K562 (cell line): Measurements from ENCODE around the gene CRKL. TPM values are rescaled to one million over a fixed set of nuclear protein-coding genes. Genes with fewer than 3 reads are reported as not detected.

Source experiments
- ATAC-seq: fragments of 200-7000 bp; cut with Tn5 transposase; 3 replicates; pipeline ENCODE4 v1.9.1; 2020; ENCODE audit warnings: moderate library complexity
- BruUV-seq: library from RNA; stranded (reverse); fragments of 400-500 nt; replicated peaks from 2 replicates; lab custom pipeline; 2021; lab: Mats Ljungman, UMichigan
- CTCF ChIA-PET: fragments of 300-600 bp; formaldehyde crosslinking; extraction: SDS; loops from one replicate; lab custom pipeline; 2021; ENCODE audit warnings: low intra/inter-chr PET ratio; lab: Yijun Ruan, JAX
- POLR2A ChIA-PET: fragments of 300-600, 350-650 bp; sonication (Branson Sonifier 250); formaldehyde crosslinking; extraction: SDS; loops from one replicate; lab custom pipeline; 2021; ENCODE audit warnings: antibody characterized with exemption, inconsistent platforms; lab: Yijun Ruan, JAX
- DNase-seq, 4 experiments: peaks; one replicate each; pipeline versions ENCODE4 v3.0.0 to v3.0.0-alpha.2; 2011 to 2018; ENCODE audit warnings: low spot score in 3 of 4, mixed read lengths in 3 of 4; ENCODE audit errors: extremely low read depth in 1 of 4
- FAIRE-seq: peaks from 2 replicates; lab custom pipeline; 2011; peaks lifted over from hg19 to GRCh38; lab: Jason Lieb, UNC
- H2AFZ ChIP-seq: 2 replicates; pipeline ENCODE4 v1.6.0; 2011; ENCODE audit warnings: low read depth, low read length, control low read depth, inconsistent platforms
- H3K27ac ChIP-seq: fragments of 200-600 bp; 3 replicates; pipeline ENCODE4 v1.8.0; 2011; ENCODE audit warnings: low read depth, mild to moderate bottlenecking, control low read depth, inconsistent platforms, low read length, moderate library complexity, mixed read lengths; ENCODE audit errors: extremely low read depth
- H3K27me3 ChIP-seq, 2 experiments: fragments of 300-600 bp in 1 of 2; 2 replicates in 1 of 2; 3 replicates in 1 of 2; pipeline versions ENCODE4 v1.6.0 to v1.8.0; 2011; ENCODE audit warnings: inconsistent platforms in 2 of 2, low read length in 2 of 2, mild to moderate bottlenecking in 1 of 2, mixed read lengths in 1 of 2, moderate library complexity in 1 of 2; ENCODE audit not compliant: control insufficient read depth in 2 of 2, insufficient read depth in 2 of 2
- H3K36me3 ChIP-seq: fragments of 300-600 bp; 3 replicates; pipeline ENCODE4 v1.8.0; 2011; ENCODE audit warnings: mild to moderate bottlenecking, low read length, inconsistent platforms; ENCODE audit not compliant: control insufficient read depth, insufficient read depth
- H3K4me1 ChIP-seq, 2 experiments: fragments of 200-600 bp in 1 of 2; replicated peaks in 1 of 2; 2 replicates in 1 of 2; 3 replicates in 1 of 2; pipeline versions ENCODE4 v1.5.1 to v1.8.0; 2011; ENCODE audit warnings: inconsistent platforms in 2 of 2, low read length in 2 of 2, mild to moderate bottlenecking in 1 of 2, mixed read lengths in 1 of 2, moderate library complexity in 1 of 2; ENCODE audit not compliant: control insufficient read depth in 2 of 2, insufficient read depth in 2 of 2
- H3K4me2 ChIP-seq: 2 replicates; pipeline ENCODE4 v1.6.1; 2011; ENCODE audit warnings: low read length, control low read depth, inconsistent platforms, mixed read lengths; ENCODE audit not compliant: insufficient read depth
- H3K4me3 ChIP-seq: fragments of 200-600 bp; sonication (generic), shearing (Covaris generic); 2 replicates; pipeline ENCODE4 v1.5.1; 2016; ENCODE audit warnings: control low read depth, inconsistent platforms
- H3K79me2 ChIP-seq: fragments of 200-600 bp; 3 replicates; pipeline ENCODE4 v1.8.0; 2011; ENCODE audit warnings: low read length, inconsistent platforms; ENCODE audit not compliant: control insufficient read depth, insufficient read depth
- H3K9ac ChIP-seq, 2 experiments: 2 replicates each; pipeline versions ENCODE4 v1.6.0 to v1.6.1; 2011; ENCODE audit warnings: low read depth in 2 of 2, low read length in 2 of 2, control low read depth in 1 of 2, inconsistent platforms in 1 of 2, mild to moderate bottlenecking in 1 of 2, mixed read lengths in 1 of 2; ENCODE audit not compliant: insufficient read depth in 1 of 2
- H3K9me1 ChIP-seq: one replicate; pipeline ENCODE4 v1.6.0; 2011; ENCODE audit warnings: inconsistent platforms, mild to moderate bottlenecking, low read length, moderate library complexity; ENCODE audit not compliant: control insufficient read depth, insufficient read depth
- H3K9me3 ChIP-seq: replicated peaks from 2 replicates; pipeline ENCODE4 v1.5.1; 2011; ENCODE audit warnings: low read depth, low read length, inconsistent platforms; ENCODE audit not compliant: control insufficient read depth, insufficient read depth
- H4K20me1 ChIP-seq: replicated peaks from 2 replicates; pipeline ENCODE4 v1.6.1; 2011; ENCODE audit warnings: low read length, inconsistent platforms, mixed read lengths; ENCODE audit not compliant: control insufficient read depth, insufficient read depth
- ARNT ChIP-seq, 2 experiments: fragments of 450-650 bp; IDR thresholded peaks; 2 replicates each; pipeline ENCODE4 v1.6.1; 2016; ENCODE audit warnings: mild to moderate bottlenecking in 1 of 2
- EGR1 ChIP-seq: fragments of 450-650 bp; conservative IDR thresholded peaks from 2 replicates; pipeline ENCODE4 v1.6.1; 2017; ENCODE audit warnings: mild to moderate bottlenecking
- EZH2 ChIP-seq: IDR thresholded peaks from 2 replicates; pipeline ENCODE4 v1.6.1; 2012; ENCODE audit warnings: low read depth, mild to moderate bottlenecking, inconsistent platforms, low read length, borderline replicate concordance
- GABPB2 ChIP-seq: fragments of 250-450 bp; sonication (Bioruptor Pico); conservative IDR thresholded peaks from 2 replicates; pipeline ENCODE4 v1.5.1; 2021; ENCODE audit warnings: mild to moderate bottlenecking
- GTF2A2 ChIP-seq: IDR thresholded peaks from 2 replicates; pipeline ENCODE4 v1.6.1; 2016; ENCODE audit warnings: mild to moderate bottlenecking, missing genetic modification characterization, missing compliant biosample characterization
- HOXB6 ChIP-seq: fragments of 250-450 bp; sonication (Bioruptor Pico); IDR thresholded peaks from 2 replicates; pipeline ENCODE4 v1.5.1; 2022; ENCODE audit warnings: mild to moderate bottlenecking, borderline replicate concordance
- MYC ChIP-seq, 2 experiments: fragments of 250-450 bp in 1 of 2; sonication (Bioruptor Pico) in 1 of 2; IDR thresholded peaks; 2 replicates each; pipeline versions ENCODE4 v1.5.1 to v1.6.1; 2012 to 2021; ENCODE audit warnings: low read depth in 2 of 2, borderline replicate concordance in 1 of 2, improper control_type of control experiment in 1 of 2, low read length in 1 of 2, mild to moderate bottlenecking in 1 of 2, moderate library complexity in 1 of 2
- PHTF2 ChIP-seq: fragments of 250-450 bp; sonication (Bioruptor Pico); IDR thresholded peaks from 2 replicates; pipeline ENCODE4 v1.5.0; 2021; ENCODE audit warnings: mild to moderate bottlenecking
- RBBP5 ChIP-seq: fragments of 200-600 bp; sonication (generic); IDR thresholded peaks from 2 replicates; pipeline ENCODE4 v1.6.1; 2012; ENCODE audit warnings: borderline replicate concordance, mild to moderate bottlenecking, low read length, control low read depth, inconsistent platforms; ENCODE audit not compliant: insufficient read depth, poor library complexity, severe bottlenecking
- RBM34 ChIP-seq: fragments of 200-400 bp; formaldehyde crosslinking; IDR thresholded peaks from 2 replicates; pipeline ENCODE4 v1.6.1; 2018; ENCODE audit warnings: low read length, borderline replicate concordance; ENCODE audit not compliant: insufficient read depth
- SMAD1 ChIP-seq: fragments of 150-350 bp; IDR thresholded peaks from 2 replicates; pipeline ENCODE4 v1.6.1; 2014; ENCODE audit warnings: low read length, low read depth; ENCODE audit not compliant: partially characterized antibody
- ZNF23 ChIP-seq: fragments of 250-450 bp; sonication (Bioruptor Pico); IDR thresholded peaks from 2 replicates; pipeline ENCODE4 v1.4.0; 2020; ENCODE audit warnings: mild to moderate bottlenecking
- ZNF644 ChIP-seq: fragments of 200-800 bp; sonication (Bioruptor generic); IDR thresholded peaks from 2 replicates; pipeline ENCODE4 v1.6.1; 2016; ENCODE audit warnings: low read depth, missing genetic modification characterization, missing compliant biosample characterization
- ZNF696 ChIP-seq: fragments of 250-450 bp; sonication (Bioruptor Pico); conservative IDR thresholded peaks from 2 replicates; pipeline ENCODE4 v1.4.0; 2020; ENCODE audit warnings: mild to moderate bottlenecking, moderate library complexity
- ZNF75A ChIP-seq: fragments of 450-650 bp; formaldehyde crosslinking; IDR thresholded peaks from 2 replicates; pipeline ENCODE4 v1.4.0; 2020; ENCODE audit warnings: mild to moderate bottlenecking
- WGBS: fragments of 100-300 bp; shearing (Covaris generic); methylation state at CpG from one replicate; pipeline ENCODE4 v1.1.6; 2016; ENCODE audit warnings: low coverage, mixed read lengths; ENCODE audit not compliant: insufficient coverage; ENCODE audit errors: missing lambda C conversion rate; 5-methylcytosine and 5-hydroxymethylcytosine counted together
- in situ Hi-C: fragments of 300-500 bp; cut with MboI; formaldehyde crosslinking; loops from 4 replicates; pipeline ENCODE4 v1.15.0; 2018; ENCODE audit warnings: inconsistent platforms, mixed read lengths
- intact Hi-C: fragments of 100-400 bp; cut with micrococcal nuclease; formaldehyde crosslinking; loops from 2 replicates; pipeline ENCODE4 v1.14.2; 2022
- polyA plus RNA-seq, 8 experiments: library from polyadenylated mRNA; depleted of rRNA in 4 of 8; stranded (reverse) in 5 of 8; unstranded in 3 of 8; fragments of >200 nt; fragmentation: Nextera tagmentation in 2 of 8; fragmentation: Illumina TruSeq in 1 of 8; extraction: Ambion mirVana in 2 of 8; extraction: Trizol in 1 of 8; gene quantifications; 2 replicates each; pipeline versions ENCODE4 v1.2.1 to v1.2.3, GENCODE V29; 2011 to 2014; ENCODE audit warnings: inconsistent platforms in 1 of 8, missing spikeins in 1 of 8
- total RNA-seq, 7 experiments: library from RNA; depleted of rRNA in 6 of 7; stranded (reverse); fragments of >200 nt in 6 of 7; fragmentation: Illumina TruSeq in 2 of 7; extraction: Trizol in 2 of 7; gene quantifications; 2 replicates each; pipeline versions ENCODE4 v1.2.1 to v1.2.3, GENCODE V29; 2011 to 2021; ENCODE audit warnings: low replicate concordance in 1 of 7
- TF ChIP-seq, protein P1 (sequence below): fragments of 200-800 bp; sonication (Bioruptor generic); IDR thresholded peaks from 2 replicates; pipeline ENCODE4 v1.6.1; 2017; ENCODE audit warnings: missing genetic modification characterization, missing compliant biosample characterization
- TF ChIP-seq, protein P2 (sequence below): sonication (generic); formaldehyde crosslinking; IDR thresholded peaks from 2 replicates; pipeline ENCODE4 v1.8.0; 2022; ENCODE audit warnings: mild to moderate bottlenecking, missing genetic modification reagents

CRKL gene
- total and polyA plus RNA-seq, 9 of the 15 experiments (the other 6 are each of a cell fraction or from before 2014, with no cell fraction given): 100 to 263 (median 124) TPM

DNA sequence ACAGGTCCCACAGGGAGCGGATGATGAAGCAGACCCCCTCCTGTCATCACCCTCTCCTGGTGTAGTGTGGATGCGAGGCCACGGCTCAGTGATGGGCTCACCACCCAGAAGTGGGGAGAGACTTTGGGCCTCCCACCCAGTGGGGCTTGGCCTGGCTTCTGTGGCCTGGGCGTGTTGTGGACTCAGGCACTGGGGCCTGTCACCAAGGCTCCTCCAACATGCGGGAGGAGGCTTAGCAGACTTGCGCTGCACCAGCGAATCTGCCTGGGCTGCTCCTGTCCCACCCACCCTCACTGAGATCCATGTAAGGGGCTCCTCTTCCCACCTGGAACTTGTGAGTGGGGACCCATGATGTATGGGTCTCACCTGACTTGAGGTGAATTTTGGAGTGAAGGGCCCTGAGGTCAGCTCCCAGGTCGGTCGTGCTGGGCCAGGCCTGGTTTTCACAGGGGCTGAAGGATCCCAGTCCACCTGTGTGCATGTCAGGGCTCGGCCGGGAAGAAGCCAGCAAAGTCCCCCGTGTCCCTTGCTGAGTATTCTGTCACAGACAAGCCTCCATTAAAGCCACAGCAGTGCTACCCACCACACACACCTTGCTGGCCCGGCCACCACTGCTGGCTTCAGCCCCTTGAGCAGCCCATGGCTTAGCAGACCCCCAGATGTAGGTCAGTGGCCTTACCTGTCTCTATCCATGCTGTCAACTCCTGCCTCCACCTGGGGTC, 80.5 kb downstream of the CRKL start:
- peaks cover 83% of the 10 kb centered on the region for H3K36me3 ChIP-seq
- WGBS: 82% methylated on average over 13 of the region's 13 CpGs
- POLR2A ChIA-PET: interaction anchor here (0.8 to 17.9 kb wide), 10 partner anchors 9 to 205 kb away, joined by 3 to 451 read pairs (median 15); partner anchors contain the start of genes AIFM3, LZTR1 and P2RX6
- DNase-seq: peak in 2 of 4 experiments; percentile 56 to 57
- H3K4me3 ChIP-seq: no peak overlapping the region
- no peaks in the 10 kb centered on the region for H3K27me3 ChIP-seq
- H4K20me1 ChIP-seq: peaks cover 32% of the 10 kb centered on the region; the same call in 1 of the 2 replicates
- H2AFZ ChIP-seq: no peak overlapping the region
- BruUV-seq: no TSS peak
- no peaks in the 10 kb centered on the region for H3K9me3 ChIP-seq
- CTCF ChIA-PET: no interaction called here
- no peak overlapping the region for H3K27ac ChIP-seq
- peaks cover 12 to 93% of the 10 kb centered on the region in 2 experiments for H3K4me1 ChIP-seq
- H3K4me2 ChIP-seq: no peak overlapping the region
- H3K79me2 ChIP-seq: peaks cover 32% of the 10 kb centered on the region
- no peak for ATAC-seq
- FAIRE-seq: no peak
- in situ Hi-C loops: no loop called here
- no peaks in the 10 kb centered on the region for H3K9me1 ChIP-seq
- peak overlapping the region in 1 of 2 experiments; percentile 93; a peak in 2 of 4 replicates for H3K9ac ChIP-seq
- intact Hi-C loops: no loop called here
- 0 out of 2 replicates have a peak, but pooled peaks have one; percentile 5 for TF ChIP-seq ZNF23
- TF ChIP-seq GABPB2 (CRISPR knock-in tag): 0 out of 2 replicates have a peak, but pooled peaks have one; percentile 58
- peak; percentile 88; the same call in 1 of the 2 replicates for TF ChIP-seq HOXB6 (CRISPR knock-in tag)
- 0 out of 2 replicates have a peak, but pooled peaks have one; percentile 39 for TF ChIP-seq ZNF75A (CRISPR knock-in tag)
- TF ChIP-seq, protein P1, sequence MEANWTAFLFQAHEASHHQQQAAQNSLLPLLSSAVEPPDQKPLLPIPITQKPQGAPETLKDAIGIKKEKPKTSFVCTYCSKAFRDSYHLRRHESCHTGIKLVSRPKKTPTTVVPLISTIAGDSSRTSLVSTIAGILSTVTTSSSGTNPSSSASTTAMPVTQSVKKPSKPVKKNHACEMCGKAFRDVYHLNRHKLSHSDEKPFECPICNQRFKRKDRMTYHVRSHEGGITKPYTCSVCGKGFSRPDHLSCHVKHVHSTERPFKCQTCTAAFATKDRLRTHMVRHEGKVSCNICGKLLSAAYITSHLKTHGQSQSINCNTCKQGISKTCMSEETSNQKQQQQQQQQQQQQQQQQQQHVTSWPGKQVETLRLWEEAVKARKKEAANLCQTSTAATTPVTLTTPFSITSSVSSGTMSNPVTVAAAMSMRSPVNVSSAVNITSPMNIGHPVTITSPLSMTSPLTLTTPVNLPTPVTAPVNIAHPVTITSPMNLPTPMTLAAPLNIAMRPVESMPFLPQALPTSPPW (CRISPR knock-in tag): no peak
- peak; percentile 41; the same call in 1 of the 2 replicates for TF ChIP-seq PHTF2 (CRISPR knock-in tag)
- no peak for TF ChIP-seq EGR1
- TF ChIP-seq RBBP5: peak; percentile 24
- 0 out of 2 replicates have a peak, but pooled peaks have one; percentile 32 for TF ChIP-seq ZNF696 (CRISPR knock-in tag)
- TF ChIP-seq ARNT (IDR thresholded peaks at IDR 0.05): no peak
- TF ChIP-seq RBM34: no peak
- no peak for TF ChIP-seq GTF2A2 (tag)
- no peak for TF ChIP-seq ZNF644 (tag)
- TF ChIP-seq MYC (IDR thresholded peaks at IDR 0.05; ENCODE audit: low read depth, low read length): no peak
- TF ChIP-seq MYC (CRISPR knock-in tag; IDR thresholded peaks at IDR 0.05; ENCODE audit: borderline replicate concordance, low read depth): peak; percentile 58
- TF ChIP-seq SMAD1: peak; percentile 55
- no peak for TF ChIP-seq EZH2
- TF ChIP-seq, protein P2, sequence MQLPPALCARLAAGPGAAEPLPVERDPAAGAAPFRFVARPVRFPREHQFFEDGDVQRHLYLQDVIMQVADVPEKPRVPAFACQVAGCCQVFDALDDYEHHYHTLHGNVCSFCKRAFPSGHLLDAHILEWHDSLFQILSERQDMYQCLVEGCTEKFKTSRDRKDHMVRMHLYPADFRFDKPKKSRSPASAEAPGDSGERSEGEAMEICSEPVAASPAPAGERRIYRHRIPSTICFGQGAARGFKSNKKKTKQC: no peak
